GM12878 (cell line): ENCODE measurements around the gene PAF1. TPM values are rescaled to one million over a fixed set of nuclear protein-coding genes. Genes with fewer than 3 reads are reported as not detected.
A peak's percentile ranks its signal among the peaks of the same experiment; 100 is the strongest.

ENCODE experiments used
- ASH2L ChIP-seq: fragments of 300-600, 200-600 bp; sonication (generic); IDR thresholded peaks from 2 replicates; pipeline ENCODE4 v1.6.1; 2017; ENCODE audit warnings: low read depth, mild to moderate bottlenecking, borderline replicate concordance
- BHLHE40 ChIP-seq, 2 experiments: fragments of 450-650 bp in 1 of 2; IDR thresholded peaks; 2 replicates each; pipeline ENCODE4 v1.6.1; 2011 to 2017; ENCODE audit warnings: low read depth in 2 of 2, borderline replicate concordance in 1 of 2, improper control_type of control experiment in 1 of 2, low read length in 1 of 2, mild to moderate bottlenecking in 1 of 2
- CBFB ChIP-seq: IDR thresholded peaks from 2 replicates; pipeline ENCODE4 v1.6.1; 2016; ENCODE audit warnings: antibody characterized with exemption, low read depth
- FOXK2 ChIP-seq: fragments of 450-650 bp; IDR thresholded peaks from 2 replicates; pipeline ENCODE4 v1.6.1; 2017; ENCODE audit warnings: mild to moderate bottlenecking, moderate library complexity
- GABPA ChIP-seq: IDR thresholded peaks from 2 replicates; pipeline ENCODE4 v1.6.1; 2014; ENCODE audit warnings: antibody characterized with exemption, low read depth, mild to moderate bottlenecking, inconsistent platforms
- HCFC1 ChIP-seq: fragments of 150-350 bp; IDR thresholded peaks from 2 replicates; pipeline ENCODE4 v1.6.1; 2014; ENCODE audit warnings: low read length
- NFIC ChIP-seq: IDR thresholded peaks from 2 replicates; pipeline ENCODE4 v1.6.1; 2012; ENCODE audit warnings: low read depth, mild to moderate bottlenecking, inconsistent platforms, low read length, moderate library complexity
- POLR2AphosphoS2 ChIP-seq: IDR thresholded peaks from 2 replicates; pipeline ENCODE4 v1.6.1; 2011; ENCODE audit warnings: low read depth, mild to moderate bottlenecking, low read length, improper control_type of control experiment, moderate library complexity
- POU2F2 ChIP-seq: IDR thresholded peaks from 3 replicates; pipeline ENCODE4 v1.6.1; 2011; ENCODE audit warnings: low read depth, mild to moderate bottlenecking, low read length, borderline replicate concordance
- RFX5 ChIP-seq: IDR thresholded peaks from 2 replicates; pipeline ENCODE4 v1.6.1; 2011; ENCODE audit warnings: low read depth, low read length, improper control_type of control experiment
- SIX5 ChIP-seq: IDR thresholded peaks from 2 replicates; pipeline ENCODE4 v1.6.1; 2011; ENCODE audit warnings: mild to moderate bottlenecking, low read depth, low read length, moderate library complexity; ENCODE audit not compliant: severe bottlenecking
- TAF1 ChIP-seq: IDR thresholded peaks from 2 replicates; pipeline ENCODE4 v1.6.1; 2011; ENCODE audit warnings: mild to moderate bottlenecking, low read depth, low read length, borderline replicate concordance
- ZBED1 ChIP-seq: IDR thresholded peaks from 2 replicates; pipeline ENCODE4 v1.6.1; 2016; ENCODE audit warnings: borderline replicate concordance
- ZNF217 ChIP-seq: fragments of 450-650 bp; IDR thresholded peaks from 2 replicates; pipeline ENCODE4 v1.6.1; 2017; ENCODE audit warnings: antibody characterized with exemption, mild to moderate bottlenecking
- ZNF622 ChIP-seq: fragments of 450-650 bp; IDR thresholded peaks from 2 replicates; pipeline ENCODE4 v1.6.1; 2017; ENCODE audit warnings: mild to moderate bottlenecking, inconsistent platforms
- polyA plus RNA-seq, 11 experiments: library from polyadenylated mRNA; depleted of rRNA in 4 of 11; unstranded in 6 of 11; stranded (reverse) in 5 of 11; fragments of >200 nt; fragmentation: Nextera tagmentation in 4 of 11; fragmentation: Illumina TruSeq in 1 of 11; extraction: Ambion mirVana in 4 of 11; extraction: Trizol in 1 of 11; gene quantifications; 1 replicate in 1 of 11; 2 replicates in 10 of 11; pipeline versions ENCODE4 v1.2.1 to v1.2.3, GENCODE V29; 2011 to 2016; ENCODE audit warnings: inconsistent platforms in 2 of 11, missing spikeins in 2 of 11, low read depth in 1 of 11
- total RNA-seq, 4 experiments: library from RNA; depleted of rRNA in 3 of 4; stranded (reverse); fragments of >200 nt in 3 of 4; fragmentation: Illumina TruSeq in 1 of 4; extraction: Trizol in 1 of 4; gene quantifications; 2 replicates each; pipeline versions ENCODE4 v1.2.1 to v1.2.3, GENCODE V29; 2013 to 2021

PAF1 gene
- total and polyA plus RNA-seq, 10 of the 15 experiments (the other 5 are each of a cell fraction or from before 2014, with no cell fraction given), result 1.7 to 45.8 (median 39.6) TPM

DNA sequence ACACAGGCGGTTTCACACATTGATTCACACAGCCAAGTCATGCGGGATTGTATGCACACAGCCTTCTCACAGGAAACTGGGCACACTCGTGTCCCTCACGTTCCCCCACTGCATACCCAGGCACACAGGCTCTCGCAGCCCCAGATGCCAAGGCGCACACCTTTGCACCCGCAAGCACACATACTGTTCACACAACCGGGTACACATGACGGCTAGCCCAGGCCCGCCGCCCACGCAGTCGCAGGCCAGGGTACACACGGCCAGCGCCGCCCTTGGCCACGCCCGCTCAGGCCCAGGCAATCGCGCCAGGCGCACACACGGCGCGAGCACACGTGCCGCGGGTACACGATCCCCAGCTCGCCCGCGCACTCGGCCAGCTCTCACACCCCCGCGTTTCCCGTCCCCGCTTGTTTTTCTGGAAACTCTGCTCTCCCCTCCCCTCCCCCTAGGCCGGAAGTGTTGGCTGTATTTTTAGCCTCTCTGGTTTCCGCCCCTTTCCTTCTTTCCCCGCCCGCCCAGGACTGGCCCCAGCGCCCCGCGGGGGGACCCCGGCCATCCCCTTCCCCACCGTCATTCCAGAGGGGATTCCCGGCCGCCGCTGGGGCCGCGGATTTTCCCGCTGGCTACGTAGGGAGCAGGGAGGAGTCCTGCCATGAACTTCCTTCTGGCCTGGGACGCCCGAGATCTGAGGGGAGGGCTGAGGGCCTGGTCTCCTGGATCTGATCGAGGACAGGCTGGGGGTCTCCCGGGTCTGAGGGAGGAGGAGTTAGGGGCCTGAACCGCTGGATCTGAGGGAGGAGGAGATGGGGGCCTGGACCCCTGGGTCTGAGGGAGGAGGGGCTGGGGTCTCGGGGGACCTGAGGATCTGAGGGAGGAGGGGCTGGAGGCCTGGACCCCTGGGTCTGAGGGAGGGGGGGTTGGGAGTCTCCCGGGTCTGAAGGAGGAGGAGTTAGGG, 11.7 kb upstream of the PAF1 start (continued):
- TF ChIP-seq BHLHE40 (IDR thresholded peaks at IDR 0.05; ENCODE audit: borderline replicate concordance in 1 of 2, low read depth in 2 of 2, low read length in 1 of 2) (peak; percentile 99 to 100), RFX5 (0 out of 2 replicates have a peak, but pooled peaks have one; percentile 44), NFIC (no peak), HCFC1 (no peak; the same call in 1 of the 2 replicates), ASH2L (no peak), SIX5 (no peak), TAF1 (0 out of 2 replicates have a peak, but pooled peaks have one; percentile 29), FOXK2 (no peak; the same call in 1 of the 2 replicates), ZBED1 (no peak), ZNF622 (no peak), ZNF217 (peak; percentile 69), GABPA (no peak), CBFB (no peak), POLR2AphosphoS2 (0 out of 2 replicates have a peak, but pooled peaks have one; percentile 90), POU2F2 (peak; percentile 69; the same call in 1 of the 3 replicates)
